Measurements from ENCODE around the gene DTNB.

DNA sequence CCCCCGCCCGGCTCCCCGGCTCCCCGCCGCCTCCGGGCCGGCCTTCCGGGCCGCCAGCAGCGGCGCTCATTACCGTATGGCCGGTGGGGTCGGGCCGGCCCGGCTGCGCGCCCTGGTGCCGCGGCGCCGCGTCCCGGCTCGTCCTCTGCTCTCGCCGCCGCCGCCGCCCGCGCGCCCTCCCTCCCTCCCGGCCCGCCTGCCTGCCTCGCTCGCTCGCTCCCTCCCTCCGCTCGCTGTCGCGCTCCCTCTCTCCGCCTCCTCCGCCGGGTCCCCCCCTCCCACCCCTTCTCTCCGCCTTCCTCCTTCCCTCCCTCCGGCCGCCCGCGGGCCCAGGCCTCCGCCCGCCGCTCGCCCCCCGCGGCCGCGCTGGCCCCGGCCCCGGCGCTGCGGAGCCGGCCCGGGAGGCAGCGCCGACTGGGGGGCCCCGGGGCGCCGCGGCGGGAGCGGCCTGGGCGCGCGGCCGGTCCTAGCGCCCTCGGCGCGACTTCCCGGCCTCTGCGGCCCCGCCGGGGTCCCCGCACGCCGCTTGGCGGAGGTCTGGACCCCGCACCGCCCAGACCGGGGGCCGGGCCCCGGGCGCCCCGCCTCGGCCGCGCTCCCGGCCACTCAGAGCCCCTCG is 331.5 kb downstream of the DTNB start, which contains the start of gene DNMT3A:
- TF ChIP-seq CTCF (IDR thresholded peaks at IDR 0.05; ENCODE audit: poor library complexity) (no peak), EZH2 (IDR thresholded peaks at IDR 0.05; ENCODE audit: borderline replicate concordance) (no peak)
